HG02943 (cell line): Measurements from ENCODE around the gene SMYD5.
"Not testable (repeated sequence)": the region's sequence is repeated elsewhere in the genome, so short reads cannot be mapped to it uniquely, and the experiment has no call there.

Source experiments
- ATAC-seq: cut with Tn5 transposase; IDR thresholded peaks from one replicate; pipeline ENCODE4 v1.9.1; 2021; ENCODE audit warnings: mild to moderate bottlenecking, low read depth, moderate library complexity; ENCODE audit not compliant: unreplicated experiment

The SMYD5 gene

DNA sequence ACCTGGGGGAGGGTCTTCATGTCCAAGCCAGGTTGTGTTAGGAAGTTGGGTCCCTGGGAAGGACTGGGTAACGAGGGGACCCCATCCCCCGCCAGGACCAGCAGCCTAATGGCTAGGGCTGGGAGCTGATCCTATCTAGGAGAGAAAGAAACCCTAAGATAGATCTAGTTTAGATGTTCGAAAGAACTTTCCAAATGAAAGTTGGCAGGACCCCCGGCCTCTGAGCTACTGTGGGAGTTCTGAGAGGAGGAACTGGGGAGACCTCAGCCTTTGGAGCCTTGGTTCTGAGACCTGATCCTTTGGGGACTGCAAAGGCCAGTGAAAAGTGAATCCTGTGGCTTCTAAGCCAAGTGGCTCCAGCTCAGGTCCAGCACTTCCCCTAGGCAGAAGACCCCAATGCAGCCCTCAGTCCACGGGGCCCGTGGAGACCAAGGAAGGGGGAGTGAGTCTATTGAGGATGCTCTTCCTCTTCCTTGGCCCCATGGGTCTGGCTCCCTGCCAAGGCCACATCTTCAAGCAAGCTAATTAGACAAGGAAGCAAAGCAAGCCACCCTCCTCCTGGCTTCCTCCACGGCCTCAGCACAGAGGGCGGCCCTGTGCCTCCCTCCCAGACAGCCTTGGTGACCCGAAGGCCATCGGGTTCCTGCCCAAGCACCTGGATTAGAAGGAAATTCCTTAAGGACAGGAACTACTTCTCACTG is 43.5 kb downstream of the SMYD5 start:
- no peak for ATAC-seq

DNA sequence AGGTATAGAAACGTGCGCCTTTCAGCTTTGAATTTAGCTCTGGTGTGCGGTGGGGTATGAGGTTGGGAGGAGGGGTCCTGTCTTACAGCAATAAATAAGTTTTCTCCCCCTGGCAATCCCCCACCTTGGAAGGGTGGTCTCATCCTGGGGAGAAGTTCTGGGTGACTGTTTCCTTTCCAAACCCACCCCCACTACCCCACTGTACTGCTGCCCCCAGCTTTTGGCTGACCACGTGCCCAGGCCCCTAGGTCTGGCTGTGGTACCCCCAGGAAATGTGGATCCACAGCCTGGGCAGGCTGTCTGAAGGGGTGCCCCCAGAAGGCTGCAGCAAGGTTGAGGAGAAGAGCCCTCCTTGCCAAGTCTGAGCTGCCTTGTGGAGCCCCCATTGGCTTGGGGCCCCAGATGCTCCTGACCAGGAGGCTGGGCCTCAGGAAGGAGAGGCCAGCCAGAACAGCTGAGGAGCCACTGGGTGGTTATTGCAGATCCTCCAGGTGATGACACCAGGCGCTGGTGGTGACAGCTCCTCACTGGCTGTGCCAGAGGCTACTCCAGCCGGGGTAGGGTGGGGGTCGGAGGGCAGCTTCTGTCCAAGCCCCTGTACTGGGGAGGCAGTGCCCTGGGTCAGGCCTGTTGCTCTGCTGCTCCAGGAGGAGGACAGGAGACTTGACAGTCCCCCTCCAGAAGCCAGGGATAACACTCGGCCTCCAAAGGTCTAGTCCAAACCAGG is 44.3 kb downstream of the SMYD5 start:
- ATAC-seq: no peak

DNA sequence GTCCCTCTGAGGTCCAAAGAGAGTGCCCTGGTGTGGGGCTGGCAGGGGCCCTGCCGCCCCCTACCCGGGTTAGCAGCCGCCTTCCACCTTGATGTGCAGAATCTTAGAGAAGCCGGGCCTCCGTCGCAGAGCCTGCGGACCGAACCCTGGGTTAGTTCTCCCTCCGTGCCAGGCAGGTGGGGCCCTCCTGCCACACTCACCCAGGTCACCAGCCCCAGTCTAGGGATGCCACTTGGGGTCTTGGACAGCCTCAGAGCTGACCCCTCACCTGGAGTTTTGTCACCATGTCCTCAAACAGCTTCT is 44.8 kb downstream of the SMYD5 start:
- ATAC-seq: no peak

GRCh38 chr2:73259276-73259675 is 45.2 kb downstream of the SMYD5 start:
- ATAC-seq: no peak

DNA sequence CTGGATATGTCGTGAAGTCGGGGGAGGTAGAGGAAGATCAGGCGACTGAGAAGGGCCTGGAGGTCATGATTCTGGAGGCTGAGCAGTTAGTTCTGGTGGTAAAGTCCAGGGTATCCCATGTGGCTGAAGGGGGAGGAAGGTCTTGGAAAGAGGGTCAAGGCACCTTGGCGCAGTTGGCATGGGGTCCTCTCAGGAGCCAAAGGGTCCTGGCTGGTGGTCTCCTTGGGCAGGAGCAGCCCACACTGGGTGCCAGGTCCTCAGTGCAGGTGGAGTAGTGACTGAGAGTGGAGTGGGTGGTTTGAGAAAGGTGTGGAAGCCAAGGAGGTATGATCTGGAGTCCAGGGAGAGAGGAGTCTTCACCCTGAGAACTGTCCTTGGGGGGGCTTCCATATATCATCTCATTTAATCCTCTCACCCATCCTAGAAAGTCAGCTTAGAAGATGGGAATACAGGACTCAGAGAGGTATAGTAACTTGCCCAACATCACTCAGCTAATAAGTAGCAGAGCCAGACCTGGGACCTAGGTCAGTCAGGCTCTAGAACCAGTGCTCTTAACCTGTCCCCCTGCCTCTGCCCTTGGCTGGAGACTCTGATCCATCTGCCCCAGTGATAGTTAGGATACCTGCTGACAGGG is 45.8 kb downstream of the SMYD5 start:
- no peak for ATAC-seq

DNA sequence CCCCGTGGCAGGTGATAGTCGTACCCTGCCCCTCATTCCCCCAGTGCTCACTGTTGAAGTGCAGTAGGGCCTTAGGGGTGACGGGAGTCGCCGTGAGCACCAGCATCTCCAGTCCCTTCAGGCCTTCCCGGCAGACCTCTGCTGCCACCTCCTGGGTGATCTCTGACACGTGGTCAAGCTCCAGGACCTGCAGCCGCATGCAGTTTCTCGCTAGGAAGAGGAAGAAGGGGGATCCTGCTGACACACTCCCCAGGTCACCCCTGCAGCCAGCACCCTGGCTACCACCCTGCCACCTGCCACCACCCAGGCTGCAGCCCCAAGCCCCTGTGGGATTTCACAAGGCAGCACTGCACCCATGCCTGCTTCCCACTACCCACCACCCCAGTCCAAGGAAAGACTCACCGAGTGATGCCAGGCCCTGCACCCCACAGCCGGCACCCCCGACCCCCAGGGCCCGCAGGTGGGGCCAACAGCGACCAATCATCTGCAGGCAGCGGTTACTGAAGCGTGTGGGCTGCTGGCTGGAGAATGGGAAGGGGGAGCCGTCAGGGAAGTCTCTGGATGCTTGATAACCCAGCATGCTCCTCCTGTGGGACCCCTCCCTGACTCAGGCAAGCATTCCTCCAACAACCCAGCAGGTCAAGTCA is 46.4 kb downstream of the SMYD5 start:
- no peak for ATAC-seq

GRCh38 chr2:73262108-73262651 is 48.1 kb downstream of the SMYD5 start:
- ATAC-seq: no peak

DNA sequence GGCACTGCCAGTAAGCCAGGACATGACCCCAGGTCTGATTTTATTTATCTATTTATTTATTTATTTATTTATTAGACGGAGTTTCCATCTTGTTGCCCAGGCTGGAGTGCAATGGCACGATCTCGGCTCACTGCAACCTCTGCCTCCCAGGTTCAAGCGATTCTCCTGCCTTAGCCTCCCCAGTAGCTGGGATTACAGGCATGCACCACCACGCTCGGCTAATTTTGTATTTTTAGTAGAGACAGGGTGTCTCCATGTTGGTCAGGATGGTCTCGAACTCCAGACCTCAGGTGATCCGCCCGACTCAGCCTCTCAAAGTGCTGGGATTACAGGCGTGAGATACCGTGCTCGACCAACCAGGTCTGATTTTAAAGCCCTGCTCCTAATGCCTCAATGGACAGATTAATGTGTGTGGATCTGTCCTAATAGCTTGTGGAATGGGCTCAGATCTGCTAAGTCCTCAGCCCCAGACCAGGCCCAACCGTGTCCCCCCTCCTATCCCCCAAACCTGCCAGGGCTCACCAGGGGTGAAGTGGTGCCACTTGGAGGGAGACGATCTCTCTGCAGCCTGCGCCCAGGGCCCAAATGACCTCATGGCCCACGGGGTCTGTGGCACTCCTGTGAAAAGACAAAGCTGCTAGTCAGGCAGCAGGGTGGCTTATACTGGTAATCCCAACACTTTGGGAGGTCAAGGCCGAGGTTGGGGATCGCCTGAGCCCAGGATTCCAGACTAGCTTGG is 48.8 kb downstream of the SMYD5 start:
- not testable (repeated sequence) for ATAC-seq

- ATAC-seq: no peak
These were observed 49.7 kb downstream of the SMYD5 start for GRCh38 chr2:73263540-73264331.

GRCh38 chr2:73264332-73264606 is 50.2 kb downstream of the SMYD5 start:
- no peak for ATAC-seq

DNA sequence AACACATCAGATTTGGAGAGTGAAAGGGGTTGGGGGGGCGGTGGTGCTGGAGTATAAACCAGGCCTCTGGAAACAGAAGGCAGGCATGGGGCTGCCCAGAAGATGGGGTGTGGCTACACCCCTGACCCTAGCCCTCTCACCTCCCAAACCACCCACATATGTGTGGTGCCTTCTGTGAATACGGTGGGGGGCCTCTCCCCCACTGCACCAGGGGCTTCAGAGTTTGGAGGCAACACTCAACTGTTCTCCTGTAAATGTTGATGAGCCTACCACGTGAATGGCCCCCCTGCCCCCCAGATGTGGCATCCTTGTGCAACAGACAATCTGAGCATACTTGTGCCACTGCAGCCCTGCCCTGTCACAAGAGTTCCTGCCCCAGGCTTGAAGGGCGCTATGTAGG is 50.7 kb downstream of the SMYD5 start:
- ATAC-seq: no peak

GRCh38 chr2:73265298-73266060 is 51.4 kb downstream of the SMYD5 start:
- ATAC-seq: no peak

- no peak for ATAC-seq
These were observed 52.2 kb downstream of the SMYD5 start for GRCh38 chr2:73266061-73266901.

GRCh38 chr2:73267008-73267407 is 53.0 kb downstream of the SMYD5 start:
- ATAC-seq: no peak

- no peak for ATAC-seq
These were observed 54.4 kb downstream of the SMYD5 start for GRCh38 chr2:73268366-73268829.

- ATAC-seq: peak; percentile 77
These were observed 55.0 kb downstream of the SMYD5 start for GRCh38 chr2:73268830-73269685.
